NCI-H345 (cell line): ENCODE measurements around the gene CERS6.
"Not testable (repeated sequence)": the region's sequence is repeated elsewhere in the genome, so short reads cannot be mapped to it uniquely, and the experiment has no call there.

Experiments used
- DNase-seq: peaks from one replicate; lab custom pipeline; 2025; lab: John Stamatoyannopoulos, UW

Gene CERS6

GRCh38 chr2:168501466-168502065 lies 45.5 kb downstream of the CERS6 start:
- no peak for DNase-seq

GRCh38 chr2:168502852-168503251 lies 46.8 kb downstream of the CERS6 start:
- not testable (repeated sequence) for DNase-seq

GRCh38 chr2:168503901-168504300 lies 47.8 kb downstream of the CERS6 start:
- no peak for DNase-seq

- no peak for DNase-seq
Observed at GRCh38 chr2:168504323-168504722, 48.3 kb downstream of the CERS6 start.

GRCh38 chr2:168510125-168510756 lies 54.2 kb downstream of the CERS6 start:
- DNase-seq = no peak

DNA sequence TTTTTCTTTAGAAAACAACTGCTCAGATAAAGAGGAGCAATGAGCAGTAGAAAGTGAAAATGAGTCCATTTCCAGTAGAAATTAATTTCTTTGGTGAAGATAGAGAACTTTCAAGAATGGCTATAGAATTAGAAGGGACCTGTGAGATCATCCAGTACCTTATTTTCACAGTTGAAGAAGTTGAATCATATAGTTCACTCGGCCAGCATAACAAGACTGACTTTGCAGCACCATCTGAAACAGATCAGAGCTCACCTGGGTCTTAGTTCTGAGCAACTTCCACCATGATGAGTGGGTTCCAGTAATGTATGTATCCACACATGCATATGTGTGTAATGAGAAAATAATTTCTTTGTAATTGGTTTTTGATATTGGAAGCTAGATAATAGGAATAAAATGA lies 58.6 kb downstream of the CERS6 start:
- no peak for DNase-seq

- no peak for DNase-seq
Observed at GRCh38 chr2:168515502-168515901, 59.4 kb downstream of the CERS6 start.

DNA sequence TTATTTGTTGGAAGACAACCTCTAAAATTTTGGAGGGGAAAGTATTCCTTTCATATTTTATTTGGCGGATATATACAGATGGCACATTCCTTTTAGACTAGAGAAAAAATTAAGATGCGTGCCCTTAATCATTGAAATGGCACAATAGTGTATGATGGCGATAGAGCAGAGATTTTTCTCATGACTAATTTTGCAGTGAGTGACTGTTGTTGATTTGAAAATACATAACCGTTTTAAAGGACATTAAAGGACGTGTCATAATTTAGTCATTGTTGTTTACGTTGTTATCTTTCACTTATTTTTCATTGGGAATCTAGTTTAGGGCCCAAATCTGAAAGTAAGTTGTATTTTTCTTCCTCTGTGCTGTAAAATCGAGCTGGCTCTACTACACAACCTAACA lies 61.7 kb downstream of the CERS6 start:
- no peak for DNase-seq

DNA sequence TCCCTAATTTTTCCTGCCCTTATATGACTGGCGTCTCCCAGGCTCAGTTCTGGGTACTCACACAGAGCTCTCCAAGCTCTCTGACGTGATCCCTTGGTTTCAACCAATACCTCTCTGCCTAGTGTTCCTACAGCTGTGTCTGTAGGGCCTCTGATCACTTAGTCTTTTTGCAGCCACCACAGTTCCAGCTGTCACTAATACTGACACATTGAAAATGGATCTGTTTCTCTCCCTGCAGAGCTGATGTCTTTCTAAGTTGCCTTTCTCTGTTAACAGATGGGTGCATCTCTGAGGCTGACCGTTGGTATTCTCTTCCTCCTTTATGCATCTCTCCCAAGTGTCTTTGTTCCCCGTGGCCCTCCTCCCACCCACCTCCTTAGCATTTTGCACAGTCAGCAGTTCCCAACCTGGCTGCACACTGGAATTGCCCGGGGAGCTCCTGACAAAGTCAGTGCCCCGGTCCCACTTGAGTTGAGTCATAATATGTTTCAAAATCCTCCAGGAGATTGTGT lies 62.5 kb downstream of the CERS6 start:
- DNase-seq = no peak

DNA sequence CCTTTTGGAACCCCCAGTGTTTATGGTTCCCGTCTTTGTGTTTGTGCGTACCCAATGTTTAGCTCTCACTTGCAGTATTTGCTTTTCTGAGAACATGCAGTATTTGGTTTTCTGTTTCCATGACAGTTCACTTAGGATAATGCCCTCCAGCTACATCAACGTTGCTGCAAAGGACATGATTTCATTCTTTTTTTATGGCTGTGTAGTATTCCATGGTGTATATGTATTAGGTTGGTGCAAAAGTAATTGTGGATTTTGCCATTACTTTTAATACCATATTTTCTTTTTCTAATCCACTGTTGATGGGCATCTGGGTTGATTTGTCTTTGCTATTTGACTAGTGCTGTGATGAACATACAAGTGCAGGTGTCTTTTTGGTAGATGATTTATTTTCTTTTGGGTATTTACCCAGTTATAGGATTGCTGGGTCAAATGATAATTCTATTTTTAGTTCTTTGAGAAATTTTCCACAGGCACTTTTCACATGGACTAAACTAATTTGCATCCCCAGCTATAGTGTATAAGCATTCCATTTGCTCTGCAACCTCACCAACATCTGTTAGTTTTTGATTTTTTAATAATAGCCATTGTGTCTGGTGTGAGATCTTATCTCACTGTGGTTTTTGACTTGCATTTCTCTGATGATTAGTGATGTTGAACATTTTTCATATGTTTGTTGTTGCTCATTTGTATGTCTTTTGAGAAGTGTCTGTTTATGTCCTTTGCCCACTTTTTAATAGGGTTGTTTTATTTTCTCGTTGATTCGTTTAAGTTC lies 63.6 kb downstream of the CERS6 start:
- DNase-seq = no peak

DNA sequence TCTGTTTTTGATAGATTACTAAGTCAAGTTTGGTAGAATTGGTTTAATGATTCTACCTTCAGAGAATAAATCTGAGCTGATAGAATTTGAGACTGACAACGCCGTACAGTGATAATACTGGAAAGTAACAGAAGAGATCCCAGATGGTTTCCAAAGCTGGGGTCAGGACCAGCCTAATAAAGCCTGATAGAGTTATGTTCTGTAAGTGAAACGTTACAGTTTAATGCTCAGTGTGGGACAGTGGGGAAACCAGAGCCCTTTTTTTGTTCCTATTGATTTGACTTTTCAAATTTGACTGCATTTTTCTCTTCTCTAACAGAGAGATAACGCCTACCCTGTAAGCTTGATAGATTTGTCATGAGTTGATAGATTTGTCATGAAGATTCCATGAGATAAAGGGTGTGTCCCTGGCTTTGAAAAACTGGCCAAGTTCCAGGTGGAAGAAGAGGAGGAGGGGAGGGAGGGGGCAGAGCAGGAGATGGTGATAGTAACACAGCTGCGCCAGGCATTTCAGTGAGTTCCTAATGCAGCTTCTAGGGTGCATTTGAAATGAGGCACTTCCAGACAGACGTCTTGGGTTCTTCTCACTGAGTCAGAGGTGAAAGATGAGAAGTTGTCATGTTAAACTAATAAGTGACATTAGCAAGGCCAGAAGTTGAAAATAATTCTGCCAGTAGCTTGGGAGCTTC lies 65.1 kb downstream of the CERS6 start:
- peak; percentile 35 for DNase-seq

DNA sequence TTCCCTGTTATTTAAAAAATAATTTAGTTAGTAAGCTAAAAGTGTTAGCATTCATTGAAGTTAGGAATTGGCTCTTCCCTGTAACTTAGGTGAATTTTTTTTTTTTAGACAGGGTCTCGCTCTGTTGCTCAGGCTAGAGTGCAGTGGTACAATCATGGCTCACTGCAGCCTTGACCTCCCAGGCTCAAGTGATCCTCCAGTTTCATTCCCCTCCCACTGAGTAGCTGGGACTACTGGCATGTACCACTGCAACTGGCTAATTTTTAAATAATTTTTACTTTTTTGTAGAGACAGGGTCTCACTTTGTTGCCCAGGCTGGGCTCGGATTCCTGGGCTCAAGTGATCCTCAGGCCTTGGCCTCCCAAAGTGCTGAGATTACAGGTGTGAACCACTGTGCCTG lies 66.4 kb downstream of the CERS6 start:
- no peak for DNase-seq

DNA sequence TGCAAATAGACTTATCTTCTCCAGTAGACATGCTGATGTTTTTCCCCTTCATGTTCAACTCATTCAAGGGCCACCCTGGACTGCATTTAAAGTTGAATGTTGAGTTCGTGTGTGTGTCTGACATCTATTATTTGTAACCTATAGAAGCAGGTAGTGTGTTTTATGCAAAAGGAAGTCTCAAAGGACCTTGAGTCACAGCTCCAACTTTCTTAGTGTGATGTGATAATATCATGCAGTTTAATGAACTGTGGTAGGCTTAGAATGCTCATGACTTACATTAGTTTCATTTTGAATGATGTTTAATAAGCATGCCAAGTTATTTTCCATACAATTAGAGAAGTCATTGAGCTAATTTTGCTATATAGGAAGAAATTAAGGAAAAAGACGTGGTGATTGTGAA lies 67.9 kb downstream of the CERS6 start:
- DNase-seq = no peak

- no peak for DNase-seq
Observed at GRCh38 chr2:168525020-168525419, 68.9 kb downstream of the CERS6 start.

GRCh38 chr2:168525716-168526446 lies 69.8 kb downstream of the CERS6 start:
- DNase-seq = no peak

- DNase-seq = no peak
Observed at GRCh38 chr2:168526641-168527040, 70.6 kb downstream of the CERS6 start.

DNA sequence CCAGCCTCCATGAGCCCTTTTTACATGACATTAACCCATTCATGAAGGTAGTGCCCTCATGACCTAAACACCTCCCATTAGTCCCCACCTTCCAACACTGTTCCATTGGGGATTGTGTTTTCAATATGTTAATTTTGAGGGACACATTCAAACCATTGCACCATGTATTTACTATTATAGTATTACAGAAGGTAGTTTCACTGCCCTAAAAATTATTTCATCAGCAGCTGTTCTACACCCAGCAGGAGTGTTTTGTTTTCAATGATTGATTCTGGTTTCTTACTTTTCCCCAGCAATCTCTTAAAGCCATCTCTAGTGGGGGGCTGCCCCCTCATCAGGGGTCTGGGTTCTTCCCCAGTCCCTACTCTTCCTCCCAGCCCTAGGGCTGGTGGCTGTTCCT lies 71.9 kb downstream of the CERS6 start:
- DNase-seq = no peak

GRCh38 chr2:168528469-168528868 lies 72.4 kb downstream of the CERS6 start:
- DNase-seq = no peak

GRCh38 chr2:168529054-168529833 lies 73.2 kb downstream of the CERS6 start:
- no peak for DNase-seq

DNA sequence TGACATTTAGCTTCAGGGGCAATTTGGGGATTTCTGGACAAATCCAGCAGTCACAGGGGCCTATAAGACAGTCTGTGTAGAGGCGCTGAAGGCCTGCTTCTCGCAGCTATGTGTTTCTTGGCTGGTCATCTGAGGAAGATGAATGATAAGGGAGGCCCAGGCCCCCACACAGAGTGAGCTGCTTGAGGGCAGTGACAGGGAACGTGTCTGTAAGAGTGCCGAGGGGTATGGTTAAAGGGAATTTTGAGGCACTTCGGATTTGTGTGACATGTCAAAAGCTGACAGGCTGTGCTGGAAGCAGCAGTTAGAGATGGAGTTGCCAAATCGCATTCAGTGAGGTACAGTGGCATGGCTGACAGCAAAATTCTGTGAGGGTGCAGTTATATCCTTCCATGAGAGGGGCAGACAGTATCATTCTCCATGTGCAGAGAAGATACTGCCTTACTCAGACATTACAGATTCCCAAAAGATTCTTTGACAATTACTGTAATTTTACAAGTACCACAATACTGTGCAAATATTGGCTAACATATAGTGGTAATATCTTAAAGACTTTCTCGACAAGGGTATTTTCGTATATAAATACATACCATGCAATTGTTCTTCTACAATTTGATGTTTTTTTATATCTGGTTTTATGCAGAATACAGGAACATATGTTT lies 74.0 kb downstream of the CERS6 start:
- DNase-seq = no peak
